T-helper 2 cell treated with Interferon-gamma antibody and Interleukin-4, amounts not matched to agents 5 μg/mL and 100 μg/mL, for 36 hours (primary cell): ENCODE results near the gene SMAD7.

Experiments
- DNase-seq: peaks from one replicate; pipeline ENCODE4 v3.0.0; 2021; ENCODE audit warnings: low spot score
- H3K27ac Mint-ChIP-seq: one replicate; pipeline ENCODE4 v1.8.0; 2021; ENCODE audit warnings: mild to moderate bottlenecking, mixed read lengths
- H3K27me3 Mint-ChIP-seq: one replicate; pipeline ENCODE4 v1.8.0; 2021; ENCODE audit warnings: low read depth, mixed read lengths
- H3K36me3 Mint-ChIP-seq: one replicate; pipeline ENCODE4 v1.8.0; 2021; ENCODE audit warnings: low read depth, mixed read lengths
- H3K4me1 Mint-ChIP-seq: one replicate; pipeline ENCODE4 v1.8.0; 2021; ENCODE audit warnings: low read depth, mixed read lengths
- H3K4me3 Mint-ChIP-seq: one replicate; pipeline ENCODE4 v1.8.0; 2022; ENCODE audit warnings: mild to moderate bottlenecking, moderate library complexity, mixed read lengths
- H3K9me3 Mint-ChIP-seq: one replicate; pipeline ENCODE4 v1.8.0; 2021; ENCODE audit warnings: mixed read lengths

The SMAD7 gene

DNA sequence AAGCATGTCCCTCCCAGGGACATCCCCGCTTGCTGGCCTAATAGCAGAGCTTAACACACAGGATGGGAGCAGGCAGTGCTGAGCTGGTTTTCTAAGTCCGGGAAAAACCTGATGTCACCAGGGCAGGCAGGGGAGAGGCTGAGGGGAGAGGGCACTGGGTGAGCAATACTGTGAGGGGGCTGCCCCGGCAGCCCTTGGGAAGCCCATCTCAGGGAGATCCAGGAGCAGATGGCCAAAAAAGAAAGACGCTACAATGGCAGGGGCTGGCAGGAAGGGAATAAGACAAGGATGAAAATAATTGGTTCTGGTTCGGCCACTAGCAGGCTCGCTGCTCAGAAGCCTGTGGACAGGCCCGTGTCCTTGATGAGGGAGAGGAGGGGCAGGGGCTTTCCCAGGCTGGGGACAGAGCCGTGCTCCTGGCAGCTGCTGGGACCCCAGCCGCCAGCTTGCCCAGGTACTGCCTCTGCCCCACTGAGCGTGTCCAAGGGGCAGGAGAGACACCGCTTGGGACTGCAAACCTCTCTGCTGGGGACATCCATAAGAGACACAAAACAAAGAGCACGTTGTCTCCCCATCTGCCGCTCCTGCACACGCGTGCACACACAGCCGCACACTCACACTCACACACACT is 30.2 kb downstream of the SMAD7 start:
- no peak overlapping the region for H3K27ac Mint-ChIP-seq
- no peak overlapping the region for H3K4me3 Mint-ChIP-seq
- peaks cover 37% of the 10 kb centered on the region for H3K36me3 Mint-ChIP-seq
- no peaks in the 10 kb centered on the region for H3K9me3 Mint-ChIP-seq
- H3K27me3 Mint-ChIP-seq, result no peaks in the 10 kb centered on the region
- DNase-seq, result no peak
- peaks cover 45% of the 10 kb centered on the region for H3K4me1 Mint-ChIP-seq

DNA sequence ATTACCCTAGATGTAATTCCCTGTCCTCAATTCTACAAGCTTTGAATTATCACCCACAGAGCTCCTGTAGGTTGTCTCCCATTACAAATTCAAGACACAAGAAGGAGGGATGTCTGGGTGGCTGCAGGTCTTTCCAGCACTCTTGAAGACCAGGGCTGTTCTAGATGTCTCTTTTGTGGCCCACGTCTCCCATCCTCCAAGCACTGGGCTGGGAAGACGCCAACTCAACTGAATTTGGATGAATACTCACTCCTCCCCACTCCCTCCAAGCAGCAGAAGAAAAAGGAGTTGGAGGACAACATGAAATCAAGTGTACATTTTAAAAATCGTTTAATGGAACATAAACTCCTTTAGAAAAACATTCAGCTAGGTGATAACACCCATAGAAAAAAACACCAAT is 31.2 kb downstream of the SMAD7 start:
- Mint-ChIP-seq H3K4me3 (no peak overlapping the region), H3K27ac (no peak overlapping the region), H3K4me1 (peaks cover 38% of the 10 kb centered on the region), H3K9me3 (no peaks in the 10 kb centered on the region), H3K36me3 (peaks cover 34% of the 10 kb centered on the region), H3K27me3 (no peaks in the 10 kb centered on the region)
- DNase-seq, result no peak

DNA sequence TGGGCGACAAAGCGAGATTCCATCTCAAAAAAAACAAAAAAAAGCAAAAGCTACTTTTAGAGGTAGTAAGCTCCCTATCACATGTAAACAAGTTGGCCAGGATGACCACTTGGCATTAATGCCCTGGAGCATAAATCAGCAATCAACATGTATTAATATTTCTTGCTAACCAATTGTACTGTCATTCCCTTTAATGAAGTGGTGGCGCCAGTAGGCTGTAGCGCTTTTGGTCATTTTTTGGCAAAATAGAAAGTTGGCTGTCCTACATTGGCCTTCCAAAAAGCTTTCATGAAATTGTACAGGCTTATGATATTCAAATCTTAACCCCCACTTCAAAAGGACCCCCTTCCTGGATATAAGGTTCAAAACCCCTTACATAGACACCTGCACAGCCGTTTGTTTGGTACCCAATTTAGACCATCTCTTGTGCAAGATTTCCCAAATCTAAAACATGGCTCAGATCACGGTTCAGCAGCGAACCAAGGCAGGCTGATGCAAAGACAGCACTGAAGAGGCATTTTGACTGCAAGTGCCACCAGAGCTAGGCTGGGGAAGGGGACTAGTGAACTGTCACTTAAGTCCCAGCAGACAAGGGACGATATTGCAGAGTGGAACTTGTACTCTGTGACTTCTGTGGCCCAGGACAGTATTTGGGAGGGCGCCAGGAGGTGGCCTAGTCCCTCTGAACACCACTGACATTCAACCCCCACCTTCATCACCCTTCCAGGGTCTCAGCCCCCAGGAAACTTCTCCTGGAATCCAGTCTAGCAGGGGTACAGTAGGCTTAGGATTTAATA is 31.9 kb downstream of the SMAD7 start:
- no peaks in the 10 kb centered on the region for H3K27me3 Mint-ChIP-seq
- H3K9me3 Mint-ChIP-seq, result no peaks in the 10 kb centered on the region
- no peak overlapping the region for H3K4me3 Mint-ChIP-seq
- H3K36me3 Mint-ChIP-seq, result peaks cover 32% of the 10 kb centered on the region
- no peak overlapping the region for H3K27ac Mint-ChIP-seq
- no peak for DNase-seq
- H3K4me1 Mint-ChIP-seq, result peaks cover 35% of the 10 kb centered on the region

DNA sequence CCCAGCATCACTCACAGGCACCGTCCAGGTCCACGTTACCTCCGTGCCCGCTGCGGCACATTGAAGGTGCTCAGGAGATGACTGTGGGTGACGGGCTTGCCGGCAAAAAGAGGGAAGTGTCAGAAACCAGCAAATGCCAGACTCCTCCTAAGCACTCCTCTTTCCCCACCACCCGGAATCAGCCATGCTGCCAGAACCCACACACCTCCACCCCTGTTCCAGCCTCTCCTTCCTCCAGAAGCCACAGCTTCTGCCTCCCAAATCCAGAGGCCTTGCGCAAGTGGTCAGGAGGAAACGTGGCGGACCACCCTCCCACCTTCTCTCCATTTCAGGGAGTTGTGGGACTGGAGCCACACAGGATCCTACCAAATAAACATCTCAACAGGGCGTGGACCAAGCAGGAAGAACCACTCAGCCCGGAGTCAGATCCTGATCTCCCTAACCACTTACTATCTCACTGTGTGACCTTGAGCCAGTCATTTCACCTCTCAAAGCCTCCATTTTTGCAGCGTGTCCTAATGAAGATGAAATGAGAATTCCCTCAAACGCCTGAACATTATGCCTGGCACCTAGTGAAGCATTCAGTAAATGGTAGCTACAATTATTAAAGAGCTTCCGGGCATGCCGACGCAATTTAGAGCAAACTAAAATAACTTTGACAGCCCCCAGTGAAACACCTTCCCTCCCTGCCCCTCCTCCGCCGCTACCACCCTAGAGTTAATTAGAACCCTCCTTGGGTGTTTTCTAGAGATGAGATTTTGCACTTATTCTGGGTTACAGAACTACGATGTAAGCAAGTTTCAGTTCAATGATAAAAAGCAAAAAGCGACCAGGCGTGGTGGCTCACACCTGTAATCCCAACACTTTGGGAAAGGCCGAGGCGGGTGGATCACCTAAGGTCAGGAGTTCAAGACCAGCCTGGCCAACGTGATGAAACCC is 32.9 kb downstream of the SMAD7 start:
- Mint-ChIP-seq H3K4me1 (peaks cover 25% of the 10 kb centered on the region), H3K4me3 (no peak overlapping the region), H3K36me3 (peaks cover 23% of the 10 kb centered on the region), H3K27ac (no peak overlapping the region), H3K27me3 (no peaks in the 10 kb centered on the region), H3K9me3 (no peaks in the 10 kb centered on the region)
- DNase-seq, result no peak

DNA sequence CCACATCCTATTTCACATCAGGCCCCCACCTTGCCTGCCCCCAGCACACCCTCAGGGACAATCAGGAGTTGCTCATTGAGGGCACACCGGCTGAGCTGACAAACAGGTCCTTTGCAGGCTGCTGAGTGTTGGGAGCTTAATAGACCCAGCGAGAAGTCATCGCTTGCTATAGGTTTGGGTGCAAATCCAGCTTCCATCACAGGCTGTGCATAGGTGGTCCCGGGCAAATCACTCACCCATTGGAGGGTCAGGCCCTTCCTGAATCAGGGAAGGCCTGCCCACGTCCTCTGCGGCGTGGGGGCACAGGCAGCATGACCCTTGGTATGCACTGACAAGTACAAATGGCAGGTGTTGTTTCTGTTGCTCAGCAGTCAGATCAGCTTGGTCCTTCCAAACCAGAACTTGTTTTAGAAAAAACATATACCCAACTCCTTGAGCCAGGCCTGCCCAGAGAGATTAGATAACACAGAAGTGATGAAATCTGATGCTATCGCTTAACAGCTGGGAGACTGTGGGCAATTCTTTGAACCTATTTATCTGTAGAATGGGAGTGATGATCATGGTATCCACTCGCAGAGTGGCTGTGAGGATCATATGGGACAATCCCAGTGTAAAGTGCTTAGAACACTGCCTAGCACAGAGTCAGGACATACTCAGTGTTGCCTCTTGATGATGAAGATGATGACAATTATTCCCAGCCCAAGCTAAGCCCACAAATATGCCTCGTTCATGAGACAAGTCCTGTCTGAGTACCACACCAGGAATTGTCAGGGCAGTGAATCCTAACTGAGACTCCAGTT is 34.9 kb downstream of the SMAD7 start:
- no peak overlapping the region for H3K27ac Mint-ChIP-seq
- H3K27me3 Mint-ChIP-seq, result no peaks in the 10 kb centered on the region
- H3K9me3 Mint-ChIP-seq, result no peaks in the 10 kb centered on the region
- H3K4me3 Mint-ChIP-seq, result no peak overlapping the region
- no peak for DNase-seq
- peaks cover 11% of the 10 kb centered on the region for H3K36me3 Mint-ChIP-seq
- peaks cover 16% of the 10 kb centered on the region for H3K4me1 Mint-ChIP-seq

DNA sequence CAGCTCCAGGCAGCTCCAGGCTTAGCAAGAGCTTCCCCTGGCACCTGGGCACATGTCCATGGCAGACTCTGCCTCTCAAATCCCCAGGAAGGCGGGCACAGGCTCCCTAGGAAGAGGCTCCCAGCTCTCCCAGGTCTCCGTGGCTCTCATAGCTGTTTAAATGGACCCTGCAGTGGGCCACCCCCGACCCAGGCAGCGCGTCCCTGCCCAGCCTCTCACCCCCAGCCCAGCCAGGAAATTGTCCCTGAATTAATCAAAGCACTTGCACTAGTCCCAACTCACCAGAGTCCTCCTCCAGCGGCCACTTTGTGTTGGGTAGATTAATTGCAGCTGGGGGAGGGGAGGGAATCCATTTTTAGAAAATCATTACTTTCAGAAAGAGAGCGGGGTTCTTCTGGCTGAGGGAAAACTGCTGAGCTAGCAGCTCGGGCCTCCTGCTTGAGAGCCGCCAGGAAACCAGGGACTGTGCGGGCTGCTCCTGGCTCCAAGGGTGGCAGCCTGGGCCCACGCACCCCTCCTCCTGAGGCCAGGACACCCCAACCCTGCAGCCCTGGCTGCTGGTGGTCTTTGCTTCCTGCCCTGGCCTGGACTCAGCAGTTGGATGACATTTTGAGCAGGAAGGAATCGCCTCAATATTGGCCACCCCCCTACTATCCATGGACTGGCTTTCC is 36.0 kb downstream of the SMAD7 start:
- Mint-ChIP-seq H3K9me3 (no peaks in the 10 kb centered on the region), H3K4me1 (peaks cover 19% of the 10 kb centered on the region), H3K27ac (no peak overlapping the region), H3K36me3 (peaks cover 3% of the 10 kb centered on the region), H3K4me3 (no peak overlapping the region), H3K27me3 (no peaks in the 10 kb centered on the region)
- no peak for DNase-seq

DNA sequence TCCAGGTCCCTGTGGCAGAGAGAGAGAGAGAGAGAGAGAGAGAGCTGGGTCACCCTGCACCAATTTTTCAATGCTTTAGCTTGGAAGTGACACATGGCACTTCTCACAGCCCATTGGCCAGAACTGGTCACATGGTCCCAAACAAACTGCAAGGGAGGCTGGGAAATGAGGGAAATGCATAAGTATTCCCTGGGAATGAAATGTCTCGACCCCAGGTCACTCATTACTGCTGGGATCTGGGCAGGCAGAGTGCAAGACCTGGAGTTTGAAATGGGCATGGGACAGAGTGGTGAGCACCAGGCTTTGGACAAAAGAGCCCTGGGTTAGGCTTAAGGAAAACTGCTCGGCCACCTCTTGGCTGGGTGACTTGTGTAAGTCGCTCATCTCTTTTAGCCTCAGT is 37.0 kb downstream of the SMAD7 start:
- H3K4me1 Mint-ChIP-seq, result peaks cover 23% of the 10 kb centered on the region

DNA sequence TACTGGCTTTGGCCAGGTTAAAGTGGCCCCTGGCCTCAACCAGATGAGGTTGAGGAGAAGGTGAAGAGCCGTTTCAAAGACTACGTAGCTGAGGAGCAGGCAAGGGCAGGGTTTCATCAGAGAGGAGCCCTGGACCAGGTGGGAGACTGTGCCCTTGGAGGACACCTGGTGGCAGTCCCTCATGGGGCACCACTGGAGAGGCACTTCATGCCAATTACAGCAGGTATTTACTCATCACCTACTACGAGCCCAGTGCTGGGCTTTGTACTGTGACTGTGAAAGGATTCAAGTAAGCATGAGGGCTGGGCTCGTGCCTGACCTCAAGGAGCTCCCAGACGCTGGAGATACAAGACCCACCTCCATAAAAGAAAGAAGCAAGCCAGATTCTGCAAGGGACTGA is 37.6 kb downstream of the SMAD7 start:
- Mint-ChIP-seq H3K4me1 (peaks cover 23% of the 10 kb centered on the region), H3K27ac (no peak overlapping the region), H3K36me3 (no peaks in the 10 kb centered on the region), H3K4me3 (no peak overlapping the region), H3K27me3 (no peaks in the 10 kb centered on the region), H3K9me3 (no peaks in the 10 kb centered on the region)
- DNase-seq, result no peak

More for the DNA sequence above, 37.0 kb downstream of the SMAD7 start:
- Mint-ChIP-seq H3K36me3 (no peaks in the 10 kb centered on the region), H3K4me3 (no peak overlapping the region), H3K27me3 (no peaks in the 10 kb centered on the region), H3K9me3 (no peaks in the 10 kb centered on the region), H3K27ac (no peak overlapping the region)
- no peak for DNase-seq

DNA sequence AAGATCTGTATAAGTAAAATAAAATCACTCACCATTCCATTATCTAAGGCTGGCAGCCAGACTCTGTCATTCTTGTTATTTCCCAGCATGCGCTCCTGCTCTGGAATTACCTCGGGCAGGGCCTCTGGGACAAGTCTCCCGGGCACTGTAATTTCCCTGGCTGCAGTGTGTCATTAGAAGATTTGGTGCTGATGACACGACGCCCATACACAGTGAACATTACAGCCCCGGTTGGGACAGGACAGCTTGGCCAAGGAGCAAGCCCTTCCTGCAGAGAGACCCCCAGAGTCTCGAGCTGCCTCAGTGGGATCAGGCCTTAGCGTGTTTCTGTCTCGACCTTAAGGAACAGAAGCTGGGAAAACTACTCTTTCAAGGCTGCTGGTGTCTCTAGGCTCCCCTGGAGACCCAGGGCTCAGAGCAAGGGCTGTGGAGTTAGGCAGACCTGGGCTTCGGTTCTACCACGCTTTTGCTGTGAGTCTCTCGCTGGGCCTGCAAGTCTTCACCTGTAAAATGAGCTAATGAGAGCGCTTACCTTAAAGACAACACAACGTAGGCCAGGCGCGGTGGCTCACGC is 39.7 kb downstream of the SMAD7 start:
- Mint-ChIP-seq H3K9me3 (no peaks in the 10 kb centered on the region), H3K4me3 (no peak overlapping the region), H3K36me3 (no peaks in the 10 kb centered on the region), H3K4me1 (peaks cover 19% of the 10 kb centered on the region), H3K27ac (no peak overlapping the region), H3K27me3 (peaks cover 2% of the 10 kb centered on the region)
- no peak for DNase-seq

DNA sequence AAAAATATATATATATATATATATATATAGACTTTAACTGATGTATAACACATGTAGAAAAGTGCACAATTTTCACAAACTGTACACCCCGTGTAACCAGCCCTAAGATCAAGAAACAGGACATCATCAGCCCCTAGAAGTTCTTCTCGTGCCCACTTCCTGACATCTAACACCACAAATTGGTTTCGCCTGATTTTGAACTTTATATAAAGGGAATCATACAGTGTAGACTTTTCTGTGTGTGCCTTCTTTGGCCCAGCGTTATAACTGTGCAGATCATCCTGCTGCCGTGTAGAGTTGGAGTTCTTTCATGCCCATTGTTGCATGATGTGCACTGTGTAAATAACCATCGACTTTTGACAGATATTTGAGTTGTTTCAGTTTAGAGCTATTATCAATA is 41.0 kb downstream of the SMAD7 start:
- Mint-ChIP-seq H3K4me3 (peak overlapping the region; percentile 44), H3K9me3 (peaks cover 9% of the 10 kb centered on the region), H3K27me3 (peaks cover 10% of the 10 kb centered on the region), H3K27ac (no peak overlapping the region), H3K4me1 (peaks cover 14% of the 10 kb centered on the region), H3K36me3 (peaks cover 2% of the 10 kb centered on the region)
- no peak for DNase-seq

DNA sequence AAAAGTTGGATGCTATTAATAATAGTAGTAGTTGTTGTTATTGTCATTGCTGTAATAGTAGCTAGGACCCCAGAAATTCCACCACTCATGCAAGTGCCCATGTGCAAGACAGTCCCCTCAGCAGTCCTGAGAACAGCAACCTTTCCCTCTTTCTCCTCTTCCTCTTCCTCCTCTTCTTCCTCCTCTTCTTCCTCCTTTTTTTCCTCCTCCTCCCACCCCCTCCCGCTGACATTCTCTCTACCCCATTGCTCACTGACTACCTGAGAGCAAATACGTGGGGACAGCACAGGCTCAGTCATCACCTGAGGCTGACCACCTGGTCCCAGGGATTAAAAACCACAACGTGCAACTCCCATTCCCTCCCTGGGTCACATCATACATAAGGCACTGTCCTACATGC is 41.8 kb downstream of the SMAD7 start:
- Mint-ChIP-seq H3K27ac (no peak overlapping the region), H3K27me3 (peaks cover 13% of the 10 kb centered on the region), H3K36me3 (peaks cover 2% of the 10 kb centered on the region), H3K9me3 (peaks cover 17% of the 10 kb centered on the region), H3K4me1 (peaks cover 14% of the 10 kb centered on the region), H3K4me3 (no peak overlapping the region)
- DNase-seq, result no peak

DNA sequence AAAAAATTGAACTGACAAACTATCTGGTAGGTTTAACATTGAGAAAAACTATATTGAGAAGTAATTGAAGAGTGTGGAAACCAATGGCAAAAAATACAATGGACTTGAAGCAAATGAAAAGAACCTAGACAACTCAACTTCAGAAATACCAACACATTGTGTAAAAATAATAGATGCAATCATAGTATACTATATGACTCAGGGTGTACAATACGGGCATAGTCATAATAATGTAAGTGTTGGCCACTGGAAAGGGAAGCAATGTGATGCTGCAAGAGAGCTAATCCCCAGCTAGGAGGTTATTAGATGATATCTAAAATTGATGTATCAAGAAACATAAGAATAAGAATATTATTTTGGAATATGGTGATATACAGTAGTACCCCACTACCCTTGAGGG is 45.3 kb downstream of the SMAD7 start:
- H3K36me3 Mint-ChIP-seq, result peaks cover 2% of the 10 kb centered on the region
- H3K27ac Mint-ChIP-seq, result no peak overlapping the region
- H3K4me1 Mint-ChIP-seq, result peaks cover 12% of the 10 kb centered on the region
- H3K9me3 Mint-ChIP-seq, result peaks cover 18% of the 10 kb centered on the region
- no peak for DNase-seq
- no peak overlapping the region for H3K4me3 Mint-ChIP-seq
- H3K27me3 Mint-ChIP-seq, result peaks cover 13% of the 10 kb centered on the region
